RWPE2 (cell line): Measurements from ENCODE around the gene NUMB.

ENCODE experiments used
- ATAC-seq: fragments of 200-7000 bp; cut with Tn5 transposase; 3 replicates; pipeline ENCODE4 v1.9.1; 2021; ENCODE audit warnings: low read depth
- DNase-seq: peaks from one replicate; pipeline ENCODE4 v3.0.0-alpha.2; 2020; ENCODE audit warnings: low spot score
- H3K27ac ChIP-seq: fragments of 450-650 bp; 2 replicates; pipeline ENCODE4 v1.5.1; 2017; ENCODE audit warnings: mild to moderate bottlenecking; ENCODE audit not compliant: poor library complexity, severe bottlenecking
- H3K27me3 ChIP-seq: fragments of 250-450 bp; sonication (Bioruptor Pico); 2 replicates; pipeline ENCODE4 v1.5.1; 2021; ENCODE audit warnings: mild to moderate bottlenecking, moderate library complexity; ENCODE audit not compliant: insufficient read depth, poor library complexity, severe bottlenecking
- H3K36me3 ChIP-seq: fragments of 250-450 bp; sonication (Bioruptor Pico); 2 replicates; pipeline ENCODE4 v1.5.1; 2020; ENCODE audit warnings: low read depth, mild to moderate bottlenecking, moderate library complexity
- H3K4me1 ChIP-seq: fragments of 250-450 bp; sonication (Bioruptor Pico); 2 replicates; pipeline ENCODE4 v1.5.1; 2021; ENCODE audit warnings: mild to moderate bottlenecking, moderate library complexity; ENCODE audit not compliant: insufficient read depth, poor library complexity, severe bottlenecking
- H3K4me3 ChIP-seq: fragments of 250-450 bp; sonication (Bioruptor Pico); 2 replicates; pipeline ENCODE4 v1.5.1; 2021; ENCODE audit warnings: mild to moderate bottlenecking, moderate library complexity; ENCODE audit not compliant: severe bottlenecking
- H3K9me3 ChIP-seq: fragments of 250-450 bp; sonication (Bioruptor Pico); 2 replicates; pipeline ENCODE4 v1.5.1; 2021; ENCODE audit warnings: mild to moderate bottlenecking, moderate library complexity; ENCODE audit not compliant: severe bottlenecking
- TF ChIP-seq, protein P1 (sequence below): fragments of 450-650 bp; IDR thresholded peaks from one replicate; pipeline ENCODE4 v1.5.1; 2017; ENCODE audit warnings: mild to moderate bottlenecking, moderate library complexity; ENCODE audit not compliant: poor library complexity, severe bottlenecking

The NUMB gene

DNA sequence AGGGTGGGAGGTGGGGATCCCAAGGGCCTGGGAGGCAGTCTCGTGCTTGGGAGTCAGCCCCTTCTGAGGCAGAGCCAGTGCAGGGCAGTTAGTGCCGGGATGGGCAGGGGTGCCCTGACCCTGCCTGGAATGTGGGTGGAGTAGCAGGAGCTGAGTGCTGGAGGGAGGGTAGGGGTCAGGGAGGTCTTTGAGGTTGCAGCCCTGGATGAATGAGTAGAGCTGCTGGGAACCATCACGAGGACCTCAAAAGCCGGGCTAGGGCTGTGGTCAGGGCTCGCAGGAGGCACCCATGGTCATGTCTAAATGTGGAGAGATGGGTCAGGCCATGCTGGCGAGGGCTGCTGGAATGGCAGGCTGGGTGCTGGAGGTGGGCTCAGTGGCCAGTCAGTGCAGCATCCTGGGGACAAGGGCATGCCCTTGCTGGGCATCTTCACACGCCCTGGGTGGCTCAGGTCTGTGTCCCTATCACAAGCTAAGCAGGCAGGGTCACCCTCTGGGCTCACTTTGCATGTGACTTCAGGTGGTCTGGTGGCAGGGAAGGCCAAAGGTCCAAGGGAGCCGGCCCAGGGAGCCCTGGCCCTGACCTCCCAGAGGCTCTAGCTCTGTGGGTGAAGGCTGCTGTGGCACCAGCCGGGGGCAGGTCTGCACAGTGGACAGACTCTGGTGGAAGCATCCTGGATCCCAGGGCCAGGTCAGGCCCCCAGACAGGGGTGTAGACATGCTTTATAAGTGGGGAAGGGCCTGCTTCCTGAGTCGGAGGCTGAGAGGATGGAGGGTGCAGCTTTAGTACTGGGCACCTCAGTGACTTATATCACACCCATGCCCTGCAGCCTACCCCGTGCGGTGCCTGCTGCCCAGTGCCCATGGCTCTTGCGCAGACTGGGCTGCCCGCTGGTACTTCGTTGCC, 196.6 kb downstream of the NUMB start:
- H3K9me3 ChIP-seq: no peaks in the 10 kb centered on the region
- ATAC-seq (no peak), DNase-seq (no peak)
- no peak overlapping the region for H3K4me3 ChIP-seq
- H3K27me3 ChIP-seq: no peaks in the 10 kb centered on the region
- no peak overlapping the region for H3K27ac ChIP-seq
- H3K4me1 ChIP-seq: no peaks in the 10 kb centered on the region
- no peaks in the 10 kb centered on the region for H3K36me3 ChIP-seq
- TF ChIP-seq, protein P1, sequence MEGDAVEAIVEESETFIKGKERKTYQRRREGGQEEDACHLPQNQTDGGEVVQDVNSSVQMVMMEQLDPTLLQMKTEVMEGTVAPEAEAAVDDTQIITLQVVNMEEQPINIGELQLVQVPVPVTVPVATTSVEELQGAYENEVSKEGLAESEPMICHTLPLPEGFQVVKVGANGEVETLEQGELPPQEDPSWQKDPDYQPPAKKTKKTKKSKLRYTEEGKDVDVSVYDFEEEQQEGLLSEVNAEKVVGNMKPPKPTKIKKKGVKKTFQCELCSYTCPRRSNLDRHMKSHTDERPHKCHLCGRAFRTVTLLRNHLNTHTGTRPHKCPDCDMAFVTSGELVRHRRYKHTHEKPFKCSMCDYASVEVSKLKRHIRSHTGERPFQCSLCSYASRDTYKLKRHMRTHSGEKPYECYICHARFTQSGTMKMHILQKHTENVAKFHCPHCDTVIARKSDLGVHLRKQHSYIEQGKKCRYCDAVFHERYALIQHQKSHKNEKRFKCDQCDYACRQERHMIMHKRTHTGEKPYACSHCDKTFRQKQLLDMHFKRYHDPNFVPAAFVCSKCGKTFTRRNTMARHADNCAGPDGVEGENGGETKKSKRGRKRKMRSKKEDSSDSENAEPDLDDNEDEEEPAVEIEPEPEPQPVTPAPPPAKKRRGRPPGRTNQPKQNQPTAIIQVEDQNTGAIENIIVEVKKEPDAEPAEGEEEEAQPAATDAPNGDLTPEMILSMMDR: no peak

DNA sequence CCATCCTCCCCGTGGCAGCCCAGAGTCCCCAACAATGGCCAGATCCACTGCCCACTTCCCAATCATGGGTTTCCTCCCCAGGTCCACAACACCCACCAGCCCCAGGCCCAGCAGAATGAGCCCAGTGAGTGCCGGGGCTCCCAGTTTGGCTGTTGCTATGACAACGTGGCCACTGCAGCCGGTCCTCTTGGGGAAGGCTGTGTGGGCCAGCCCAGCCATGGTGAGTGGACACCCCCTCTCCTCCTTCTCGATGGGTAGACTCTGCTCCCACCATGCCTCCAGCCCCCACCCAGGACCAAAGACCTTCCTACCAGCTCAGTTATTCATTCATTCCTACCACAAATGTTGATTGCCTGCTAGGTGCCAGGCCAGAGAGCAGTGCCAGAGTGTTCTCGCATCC, 197.3 kb downstream of the NUMB start:
- no peaks in the 10 kb centered on the region for H3K4me1 ChIP-seq
- H3K9me3 ChIP-seq: no peaks in the 10 kb centered on the region
- TF ChIP-seq, protein P1: no peak
- DNase-seq (no peak), ATAC-seq (no peak)
- H3K27ac ChIP-seq: no peak overlapping the region
- H3K4me3 ChIP-seq: no peak overlapping the region
- no peaks in the 10 kb centered on the region for H3K27me3 ChIP-seq
- H3K36me3 ChIP-seq: no peaks in the 10 kb centered on the region

DNA sequence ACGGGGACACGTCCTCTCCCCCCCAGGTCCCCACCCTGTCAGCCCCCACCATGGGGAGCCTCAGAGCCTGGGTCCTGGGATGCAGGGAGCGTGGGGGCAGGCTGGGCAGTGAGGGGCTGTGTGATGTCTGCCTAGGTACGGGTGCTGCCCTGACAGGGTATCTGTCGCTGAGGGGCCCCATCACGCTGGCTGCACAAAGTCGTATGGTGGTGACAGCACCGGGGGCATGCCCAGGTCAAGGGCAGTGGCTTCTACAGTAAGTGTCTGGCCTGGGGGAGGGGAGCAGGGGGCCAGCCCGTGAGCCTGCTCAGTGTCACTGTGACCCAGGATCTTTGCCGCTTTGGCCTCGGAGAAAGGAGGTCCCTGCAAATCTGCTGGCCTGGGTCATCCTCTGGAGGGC, 197.8 kb downstream of the NUMB start:
- H3K36me3 ChIP-seq: no peaks in the 10 kb centered on the region
- no peaks in the 10 kb centered on the region for H3K4me1 ChIP-seq
- no peak for ATAC-seq

DNA sequence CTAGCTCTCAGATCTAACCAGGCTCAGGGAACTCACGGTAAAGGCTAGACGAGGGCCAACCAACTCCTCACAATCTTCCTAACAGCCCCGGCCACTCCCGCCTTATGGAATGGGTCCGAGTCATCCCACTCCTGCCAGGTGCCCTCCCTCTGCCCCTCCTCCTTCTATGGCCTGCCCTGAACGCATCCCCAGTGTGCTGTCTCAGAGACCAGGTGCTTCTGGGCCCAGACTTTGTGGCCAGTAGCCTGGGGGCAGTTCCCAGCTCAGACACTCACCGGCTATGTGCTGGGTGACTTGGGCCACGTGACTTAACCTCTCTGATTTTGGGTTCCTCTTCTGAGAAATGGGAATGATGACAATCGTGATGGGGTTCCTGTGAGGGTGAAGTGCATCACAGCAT, 198.5 kb downstream of the NUMB start:
- TF ChIP-seq, protein P1: no peak
- H3K4me3 ChIP-seq: no peak overlapping the region

More for the DNA sequence above, 197.8 kb downstream of the NUMB start:
- TF ChIP-seq, protein P1: no peak
- H3K9me3 ChIP-seq: no peaks in the 10 kb centered on the region
- no peak overlapping the region for H3K4me3 ChIP-seq
- H3K27me3 ChIP-seq: no peaks in the 10 kb centered on the region
- H3K27ac ChIP-seq: no peak overlapping the region
- no peak for DNase-seq

More for the DNA sequence above, 198.5 kb downstream of the NUMB start:
- Histone ChIP-seq H3K4me1 (no peaks in the 10 kb centered on the region), H3K36me3 (no peaks in the 10 kb centered on the region), H3K27ac (no peak overlapping the region), H3K27me3 (no peaks in the 10 kb centered on the region), H3K9me3 (no peaks in the 10 kb centered on the region)
- DNase-seq (no peak), ATAC-seq (no peak)
